ENCODE measurements around the gene DGAT2L6. TPM values are rescaled to one million over a fixed set of nuclear protein-coding genes. Genes with fewer than 3 reads are reported as not detected.
A peak's percentile ranks its signal among the peaks of the same experiment; 100 is the strongest.

The DGAT2L6 gene
- total RNA-seq, 1 experiment from 2014 or later = not detected

- no peaks in the 10 kb centered on the region for H3K9me3 Mint-ChIP-seq
- ChIA-PET CTCF (interaction anchor here (0.6 to 1.5 kb wide), 5 partner anchors 29 to 1742 kb away, joined by 3 to 12 read pairs (median 4); partner anchors contain the start of genes GDPD2, IGBP1 and NHSL2), POLR2A (interaction anchor here (1.5 kb wide), 1 partner anchor 35 kb away, joined by 5 read pairs; the partner anchor contains the start of gene IGBP1)
- H3K36me3 Mint-ChIP-seq = peaks cover 18% of the 10 kb centered on the region
- H3K4me1 Mint-ChIP-seq = peaks cover 52% of the 10 kb centered on the region
- peak; percentile 58 for ATAC-seq
- peak overlapping the region; percentile 68 for H3K27ac Mint-ChIP-seq
- peak overlapping the region; percentile 52 for H3K4me3 Mint-ChIP-seq
- no peaks in the 10 kb centered on the region for H3K27me3 Mint-ChIP-seq (ENCODE audit: low read depth)
- TF ChIP-seq ZNF121 (CRISPR knock-in tag; IDR thresholded peaks at IDR 0.05) = no peak
- no peak for TF ChIP-seq SOX15 (CRISPR knock-in tag; IDR thresholded peaks at IDR 0.05)
- TF ChIP-seq ATF2 (CRISPR knock-in tag; IDR thresholded peaks at IDR 0.05; ENCODE audit: borderline replicate concordance, low read depth) = no peak
- no peak for TF ChIP-seq PRDM15 (CRISPR knock-in tag; IDR thresholded peaks at IDR 0.05)
- no peak for TF ChIP-seq AFF4 (CRISPR knock-in tag; IDR thresholded peaks at IDR 0.05; ENCODE audit: borderline replicate concordance)
- no peak for TF ChIP-seq ZSCAN18 (CRISPR knock-in tag; IDR thresholded peaks at IDR 0.05)
- TF ChIP-seq ZNF219 (CRISPR knock-in tag; IDR thresholded peaks at IDR 0.05; ENCODE audit: borderline replicate concordance) = no peak
- TF ChIP-seq ZNF263 (CRISPR knock-in tag; IDR thresholded peaks at IDR 0.05; ENCODE audit: low read depth) = no peak
- no peak for TF ChIP-seq ZNF138 (CRISPR knock-in tag; conservative IDR thresholded peaks at IDR 0.05)
- no peak for TF ChIP-seq NFYB (CRISPR knock-in tag; conservative IDR thresholded peaks at IDR 0.05; ENCODE audit: low read depth)
- TF ChIP-seq ATF3 (CRISPR knock-in tag; conservative IDR thresholded peaks at IDR 0.05) = no peak
- no peak for TF ChIP-seq NR3C1 (CRISPR knock-in tag; conservative IDR thresholded peaks at IDR 0.05; ENCODE audit: low read depth)
- DNase-seq (ENCODE audit: low spot score) = peak; percentile 10
Observed at GRCh38 chrX:70168238-70169188, 8.8 kb upstream of the DGAT2L6 start.

Measured in WTC11 (cell line).